Measurements from ENCODE around the gene CACNA1E.

Gene CACNA1E

GRCh38 chr1:181813266-181813665 lies 329.9 kb downstream of the CACNA1E start:
- H3K4me2 ChIP-seq (ENCODE audit: low read depth, low read length, poor library complexity, severe bottlenecking) = no peak overlapping the region
- H3K9me2 ChIP-seq (replicated peaks; ENCODE audit: low read depth, low read length) = no peaks in the 10 kb centered on the region
- H3K9me3 ChIP-seq (ENCODE audit: insufficient read depth, low read depth, low read length) = no peaks in the 10 kb centered on the region
- no peaks in the 10 kb centered on the region for H3K36me3 ChIP-seq (ENCODE audit: insufficient read depth, low read length)
- no peaks in the 10 kb centered on the region for H3K79me2 ChIP-seq (ENCODE audit: insufficient read depth, low read length)
- H4K20me1 ChIP-seq (ENCODE audit: insufficient read depth, low read length, poor library complexity, severe bottlenecking) = no peaks in the 10 kb centered on the region
- H3K4me3 ChIP-seq (ENCODE audit: low read length, poor library complexity, severe bottlenecking) = no peak overlapping the region
- H3K4me1 ChIP-seq (ENCODE audit: insufficient read depth, low read length, poor library complexity, severe bottlenecking) = no peaks in the 10 kb centered on the region
- H2AFZ ChIP-seq (ENCODE audit: low read length) = no peak overlapping the region
- H3K27me3 ChIP-seq (ENCODE audit: insufficient read depth, low read length, poor library complexity, severe bottlenecking) = no peaks in the 10 kb centered on the region
- TF ChIP-seq EZH2phosphoT487 (IDR thresholded peaks at IDR 0.05; ENCODE audit: borderline replicate concordance) (no peak), CTCF (conservative IDR thresholded peaks at IDR 0.05; ENCODE audit: low read length) (no peak)
- no peaks in the 10 kb centered on the region for H3F3A ChIP-seq (ENCODE audit: low read depth)
- H3K9ac ChIP-seq (ENCODE audit: low read depth, low read length, poor library complexity, severe bottlenecking) = no peak overlapping the region

- Histone ChIP-seq H2AFZ (ENCODE audit: low read length) (no peak overlapping the region), H3K4me2 (ENCODE audit: low read depth, low read length, poor library complexity, severe bottlenecking) (no peak overlapping the region)
These were observed 333.3 kb downstream of the CACNA1E start for GRCh38 chr1:181816608-181817007.

GRCh38 chr1:181817091-181817490 lies 333.8 kb downstream of the CACNA1E start:
- no peaks in the 10 kb centered on the region for H3K36me3 ChIP-seq (ENCODE audit: insufficient read depth, low read length)
- no peaks in the 10 kb centered on the region for H3F3A ChIP-seq (ENCODE audit: low read depth)
- H4K20me1 ChIP-seq (ENCODE audit: insufficient read depth, low read length, poor library complexity, severe bottlenecking) = no peaks in the 10 kb centered on the region
- no peak for TF ChIP-seq CTCF (conservative IDR thresholded peaks at IDR 0.05; ENCODE audit: low read length)
- TF ChIP-seq EZH2phosphoT487 (IDR thresholded peaks at IDR 0.05; ENCODE audit: borderline replicate concordance) = no peak
- H3K4me2 ChIP-seq (ENCODE audit: low read depth, low read length, poor library complexity, severe bottlenecking) = no peak overlapping the region
- H3K4me1 ChIP-seq (ENCODE audit: insufficient read depth, low read length, poor library complexity, severe bottlenecking) = no peaks in the 10 kb centered on the region
- H3K79me2 ChIP-seq (ENCODE audit: insufficient read depth, low read length) = no peaks in the 10 kb centered on the region
- H3K4me3 ChIP-seq (ENCODE audit: low read length, poor library complexity, severe bottlenecking) = no peak overlapping the region
- no peaks in the 10 kb centered on the region for H3K9me2 ChIP-seq (replicated peaks; ENCODE audit: low read depth, low read length)
- H3K9me3 ChIP-seq (ENCODE audit: insufficient read depth, low read depth, low read length) = no peaks in the 10 kb centered on the region
- no peak overlapping the region for H3K9ac ChIP-seq (ENCODE audit: low read depth, low read length, poor library complexity, severe bottlenecking)
- H2AFZ ChIP-seq (ENCODE audit: low read length) = no peak overlapping the region
- no peaks in the 10 kb centered on the region for H3K27me3 ChIP-seq (ENCODE audit: insufficient read depth, low read length, poor library complexity, severe bottlenecking)

More at GRCh38 chr1:181816608-181817007, 333.3 kb downstream of the CACNA1E start:
- no peak overlapping the region for H3K9ac ChIP-seq (ENCODE audit: low read depth, low read length, poor library complexity, severe bottlenecking)
- no peaks in the 10 kb centered on the region for H3K36me3 ChIP-seq (ENCODE audit: insufficient read depth, low read length)
- no peaks in the 10 kb centered on the region for H3K4me1 ChIP-seq (ENCODE audit: insufficient read depth, low read length, poor library complexity, severe bottlenecking)
- H4K20me1 ChIP-seq (ENCODE audit: insufficient read depth, low read length, poor library complexity, severe bottlenecking) = no peaks in the 10 kb centered on the region
- no peaks in the 10 kb centered on the region for H3K9me3 ChIP-seq (ENCODE audit: insufficient read depth, low read depth, low read length)
- TF ChIP-seq EZH2phosphoT487 (IDR thresholded peaks at IDR 0.05; ENCODE audit: borderline replicate concordance) = no peak
- TF ChIP-seq CTCF (conservative IDR thresholded peaks at IDR 0.05; ENCODE audit: low read length) = no peak
- H3F3A ChIP-seq (ENCODE audit: low read depth) = no peaks in the 10 kb centered on the region
- H3K79me2 ChIP-seq (ENCODE audit: insufficient read depth, low read length) = no peaks in the 10 kb centered on the region
- H3K27me3 ChIP-seq (ENCODE audit: insufficient read depth, low read length, poor library complexity, severe bottlenecking) = no peaks in the 10 kb centered on the region
- H3K4me3 ChIP-seq (ENCODE audit: low read length, poor library complexity, severe bottlenecking) = no peak overlapping the region
- H3K9me2 ChIP-seq (replicated peaks; ENCODE audit: low read depth, low read length) = no peaks in the 10 kb centered on the region

Data from Loucy (cell line).